Measurements from ENCODE around the gene ITGB1BP1.

Gene ITGB1BP1

GRCh38 chr2:9356261-9356660 is 67.1 kb downstream of the ITGB1BP1 start:
- H2AFZ ChIP-seq: no peak overlapping the region
- no peak overlapping the region for H3K27ac ChIP-seq
- no peaks in the 10 kb centered on the region for H3K27me3 ChIP-seq (ENCODE audit: control insufficient read depth, insufficient read depth, low read length)
- H3K9ac ChIP-seq: no peak overlapping the region
- no peak for TF ChIP-seq CTCF (IDR thresholded peaks at IDR 0.05)
- H3K4me1 ChIP-seq: no peaks in the 10 kb centered on the region
- no peak overlapping the region for H3K4me2 ChIP-seq (ENCODE audit: low read length)
- no peaks in the 10 kb centered on the region for H3K36me3 ChIP-seq (ENCODE audit: control insufficient read depth, insufficient read depth, low read length)
- H3K4me3 ChIP-seq (ENCODE audit: low read depth, low read length): no peak overlapping the region
- H3K79me2 ChIP-seq: no peaks in the 10 kb centered on the region
- no peaks in the 10 kb centered on the region for H3K9me3 ChIP-seq (ENCODE audit: control insufficient read depth, low read length)

DNA sequence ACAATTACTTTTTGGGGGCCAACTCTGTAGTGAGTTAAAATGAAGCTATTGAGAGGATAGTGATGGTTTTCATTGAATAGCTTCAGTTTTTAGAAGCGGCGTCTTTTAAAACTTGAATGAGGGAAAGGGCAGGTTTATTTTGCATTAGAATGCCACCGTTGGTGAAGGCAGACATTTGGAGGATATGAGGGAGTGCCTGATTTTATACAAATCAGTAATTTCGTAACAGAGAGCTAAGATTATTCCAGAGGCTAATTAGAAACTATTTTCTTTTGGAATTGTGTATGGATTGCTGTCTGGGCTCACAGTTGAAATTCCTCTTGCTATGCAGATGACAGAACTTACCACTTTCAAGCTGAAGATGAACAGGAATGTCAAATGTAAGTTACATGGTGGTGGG is 67.6 kb downstream of the ITGB1BP1 start:
- no peak overlapping the region for H3K9ac ChIP-seq
- no peaks in the 10 kb centered on the region for H3K36me3 ChIP-seq (ENCODE audit: control insufficient read depth, insufficient read depth, low read length)
- no peak overlapping the region for H3K4me2 ChIP-seq (ENCODE audit: low read length)
- no peak overlapping the region for H2AFZ ChIP-seq
- no peaks in the 10 kb centered on the region for H3K27me3 ChIP-seq (ENCODE audit: control insufficient read depth, insufficient read depth, low read length)
- no peaks in the 10 kb centered on the region for H3K9me3 ChIP-seq (ENCODE audit: control insufficient read depth, low read length)
- no peak for TF ChIP-seq CTCF (IDR thresholded peaks at IDR 0.05)
- no peak overlapping the region for H3K27ac ChIP-seq
- no peak overlapping the region for H3K4me3 ChIP-seq (ENCODE audit: low read depth, low read length)
- no peaks in the 10 kb centered on the region for H3K4me1 ChIP-seq
- no peaks in the 10 kb centered on the region for H3K79me2 ChIP-seq

- H3K9ac ChIP-seq: no peak overlapping the region
- no peaks in the 10 kb centered on the region for H3K4me1 ChIP-seq
- no peaks in the 10 kb centered on the region for H3K36me3 ChIP-seq (ENCODE audit: control insufficient read depth, insufficient read depth, low read length)
- H3K4me2 ChIP-seq (ENCODE audit: low read length): no peak overlapping the region
- H3K27ac ChIP-seq: no peak overlapping the region
- H2AFZ ChIP-seq: no peak overlapping the region
- H3K27me3 ChIP-seq (ENCODE audit: control insufficient read depth, insufficient read depth, low read length): no peaks in the 10 kb centered on the region
- H3K9me3 ChIP-seq (ENCODE audit: control insufficient read depth, low read length): no peaks in the 10 kb centered on the region
- TF ChIP-seq CTCF (IDR thresholded peaks at IDR 0.05): no peak
- no peak overlapping the region for H3K4me3 ChIP-seq (ENCODE audit: low read depth, low read length)
- H3K79me2 ChIP-seq: no peaks in the 10 kb centered on the region
These were observed 68.1 kb downstream of the ITGB1BP1 start for GRCh38 chr2:9355270-9355669.

GRCh38 chr2:9354318-9354717 is 69.0 kb downstream of the ITGB1BP1 start:
- Histone ChIP-seq H3K36me3 (ENCODE audit: control insufficient read depth, insufficient read depth, low read length) (no peaks in the 10 kb centered on the region), H3K27me3 (ENCODE audit: control insufficient read depth, insufficient read depth, low read length) (no peaks in the 10 kb centered on the region), H3K4me2 (ENCODE audit: low read length) (no peak overlapping the region), H2AFZ (no peak overlapping the region), H3K27ac (no peak overlapping the region), H3K4me1 (no peaks in the 10 kb centered on the region), H3K9me3 (ENCODE audit: control insufficient read depth, low read length) (no peaks in the 10 kb centered on the region), H3K4me3 (ENCODE audit: low read depth, low read length) (no peak overlapping the region), H3K9ac (no peak overlapping the region), H3K79me2 (no peaks in the 10 kb centered on the region)
- no peak for TF ChIP-seq CTCF (IDR thresholded peaks at IDR 0.05)

Data from parathyroid adenoma (tissue), 2 donors.